Esophagus muscularis mucosa (tissue), 3 donors: ENCODE measurements around the gene C3orf80.

Source experiments
- EP300 ChIP-seq: sonication (generic); formaldehyde crosslinking; IDR thresholded peaks from one replicate; pipeline ENCODE4 v1.6.1; 2017; ENCODE audit warnings: antibody characterized with exemption
- TF ChIP-seq, protein P1 (sequence below), 3 experiments: fragments of 200-600 bp in 2 of 3; fragments of 450-650 bp in 1 of 3; sonication (generic) in 2 of 3; IDR thresholded peaks; one replicate each; pipeline ENCODE4 v1.5.1; 2017 to 2019; ENCODE audit warnings: antibody characterized with exemption in 3 of 3, mild to moderate bottlenecking in 2 of 3, moderate library complexity in 1 of 3

GRCh38 chr3:160180581-160181216, 44.5 kb upstream of the C3orf80 start:
- TF ChIP-seq, protein P1, sequence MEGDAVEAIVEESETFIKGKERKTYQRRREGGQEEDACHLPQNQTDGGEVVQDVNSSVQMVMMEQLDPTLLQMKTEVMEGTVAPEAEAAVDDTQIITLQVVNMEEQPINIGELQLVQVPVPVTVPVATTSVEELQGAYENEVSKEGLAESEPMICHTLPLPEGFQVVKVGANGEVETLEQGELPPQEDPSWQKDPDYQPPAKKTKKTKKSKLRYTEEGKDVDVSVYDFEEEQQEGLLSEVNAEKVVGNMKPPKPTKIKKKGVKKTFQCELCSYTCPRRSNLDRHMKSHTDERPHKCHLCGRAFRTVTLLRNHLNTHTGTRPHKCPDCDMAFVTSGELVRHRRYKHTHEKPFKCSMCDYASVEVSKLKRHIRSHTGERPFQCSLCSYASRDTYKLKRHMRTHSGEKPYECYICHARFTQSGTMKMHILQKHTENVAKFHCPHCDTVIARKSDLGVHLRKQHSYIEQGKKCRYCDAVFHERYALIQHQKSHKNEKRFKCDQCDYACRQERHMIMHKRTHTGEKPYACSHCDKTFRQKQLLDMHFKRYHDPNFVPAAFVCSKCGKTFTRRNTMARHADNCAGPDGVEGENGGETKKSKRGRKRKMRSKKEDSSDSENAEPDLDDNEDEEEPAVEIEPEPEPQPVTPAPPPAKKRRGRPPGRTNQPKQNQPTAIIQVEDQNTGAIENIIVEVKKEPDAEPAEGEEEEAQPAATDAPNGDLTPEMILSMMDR (IDR thresholded peaks at IDR 0.05): no peak
- no peak for TF ChIP-seq EP300
